GM18502 (cell line): Measurements from ENCODE around the gene OOSP1.
"Not testable (repeated sequence)": the region's sequence is repeated elsewhere in the genome, so short reads cannot be mapped to it uniquely, and the experiment has no call there.

ENCODE experiments used
- ATAC-seq: cut with Tn5 transposase; IDR thresholded peaks from one replicate; pipeline ENCODE4 v1.9.1; 2021; ENCODE audit warnings: mild to moderate bottlenecking; ENCODE audit not compliant: unreplicated experiment, poor library complexity

Gene OOSP1

GRCh38 chr11:59957094-59957493 is 18.9 kb downstream of the OOSP1 start:
- no peak for ATAC-seq

GRCh38 chr11:59960502-59961381 is 22.5 kb downstream of the OOSP1 start:
- no peak for ATAC-seq

- no peak for ATAC-seq
Observed at GRCh38 chr11:59962107-59962482, 23.9 kb downstream of the OOSP1 start.

- ATAC-seq: no peak
Observed at GRCh38 chr11:59963733-59964132, 25.5 kb downstream of the OOSP1 start, which contains the start of gene OOSP4A. OOSP4A (plus strand) TSS chr11:59964033; CDS start chr11:59964033, 0 bp downstream.

- no peak for ATAC-seq
Observed at GRCh38 chr11:59965424-59965823, 27.2 kb downstream of the OOSP1 start.

- no peak for ATAC-seq
Observed at GRCh38 chr11:59966201-59966600, 28.0 kb downstream of the OOSP1 start.

GRCh38 chr11:59967677-59968394 is 29.6 kb downstream of the OOSP1 start:
- no peak for ATAC-seq

- no peak for ATAC-seq
Observed at GRCh38 chr11:59968395-59968783, 30.2 kb downstream of the OOSP1 start.

- ATAC-seq: no peak
Observed at GRCh38 chr11:59973097-59973496, 34.9 kb downstream of the OOSP1 start.

GRCh38 chr11:59981106-59981770 is 43.0 kb downstream of the OOSP1 start:
- no peak for ATAC-seq

- ATAC-seq: not testable (repeated sequence)
Observed at GRCh38 chr11:59982037-59982436, 43.8 kb downstream of the OOSP1 start.

- no peak for ATAC-seq
Observed at GRCh38 chr11:59983212-59983611, 45.0 kb downstream of the OOSP1 start.

- ATAC-seq: no peak
Observed at GRCh38 chr11:59984368-59984767, 46.1 kb downstream of the OOSP1 start.

GRCh38 chr11:59990421-59990820 is 52.2 kb downstream of the OOSP1 start:
- no peak for ATAC-seq

GRCh38 chr11:59992425-59992824 is 54.2 kb downstream of the OOSP1 start:
- no peak for ATAC-seq

- no peak for ATAC-seq
Observed at GRCh38 chr11:59997800-59998199, 59.6 kb downstream of the OOSP1 start.

- no peak for ATAC-seq
Observed at GRCh38 chr11:59999691-60000090, 61.5 kb downstream of the OOSP1 start.

GRCh38 chr11:60003729-60004128 is 65.5 kb downstream of the OOSP1 start:
- no peak for ATAC-seq

GRCh38 chr11:60005360-60005759 is 67.1 kb downstream of the OOSP1 start:
- no peak for ATAC-seq
